H9 (cell line): ENCODE measurements around the gene CDC42EP5. TPM values are rescaled to one million over a fixed set of nuclear protein-coding genes. Genes with fewer than 3 reads are reported as not detected.

Source experiments
- DNase-seq: peaks from one replicate; pipeline ENCODE4 v3.0.0-alpha.2; 2017
- H2AFZ ChIP-seq: one replicate; pipeline ENCODE4 v1.6.1; 2013; ENCODE audit warnings: mild to moderate bottlenecking, low read length, control low read depth, moderate library complexity
- H2AK5ac ChIP-seq: 2 replicates; pipeline ENCODE4 v1.6.1; 2013; ENCODE audit warnings: low read length, control low read depth, mixed read lengths; ENCODE audit not compliant: insufficient read length
- H2BK120ac ChIP-seq: one replicate; pipeline ENCODE4 v1.6.1; 2013; ENCODE audit warnings: low read depth, mild to moderate bottlenecking, low read length, control low read depth, inconsistent platforms; ENCODE audit not compliant: poor library complexity, severe bottlenecking
- H2BK12ac ChIP-seq: 2 replicates; pipeline ENCODE4 v1.6.1; 2013; ENCODE audit warnings: low read length, control low read depth, mixed read lengths, low read depth; ENCODE audit not compliant: insufficient read length
- H2BK15ac ChIP-seq: 2 replicates; pipeline ENCODE4 v1.6.1; 2013; ENCODE audit warnings: low read depth, low read length, control low read depth
- H2BK20ac ChIP-seq: one replicate; pipeline ENCODE4 v1.6.1; 2013; ENCODE audit warnings: low read depth, mild to moderate bottlenecking, low read length, control low read depth, inconsistent platforms; ENCODE audit not compliant: poor library complexity, severe bottlenecking
- H2BK5ac ChIP-seq: 2 replicates; pipeline ENCODE4 v1.6.1; 2013; ENCODE audit warnings: low read length, control low read depth, mixed read lengths; ENCODE audit not compliant: insufficient read length
- H3K14ac ChIP-seq: 2 replicates; pipeline ENCODE4 v1.6.1; 2013; ENCODE audit warnings: low read length, control low read depth; ENCODE audit not compliant: insufficient read depth
- H3K18ac ChIP-seq: 2 replicates; pipeline ENCODE4 v1.6.1; 2013; ENCODE audit warnings: low read depth, mild to moderate bottlenecking, mixed read lengths, low read length, control low read depth; ENCODE audit not compliant: insufficient read length
- H3K23ac ChIP-seq: 2 replicates; pipeline ENCODE4 v1.6.1; 2013; ENCODE audit warnings: low read length, control low read depth, mixed read lengths, low read depth; ENCODE audit not compliant: insufficient read length
- H3K23me2 ChIP-seq: 2 replicates; pipeline ENCODE4 v1.6.1; 2013; ENCODE audit warnings: low read depth, mild to moderate bottlenecking, mixed read lengths, low read length, control low read depth; ENCODE audit not compliant: insufficient read length, poor library complexity, severe bottlenecking
- H3K27ac ChIP-seq: 2 replicates; pipeline ENCODE4 v1.5.1; 2013; ENCODE audit warnings: low read length, control low read depth, mixed read lengths, low read depth; ENCODE audit not compliant: insufficient read length
- H3K27me3 ChIP-seq: 2 replicates; pipeline ENCODE4 v1.6.1; 2013; ENCODE audit warnings: low read length, control low read depth, inconsistent platforms; ENCODE audit not compliant: insufficient read depth
- H3K4ac ChIP-seq: 2 replicates; pipeline ENCODE4 v1.6.1; 2013; ENCODE audit warnings: low read depth, mild to moderate bottlenecking, control low read depth, inconsistent platforms, low read length, moderate library complexity
- H3K4me1 ChIP-seq: 2 replicates; pipeline ENCODE4 v1.6.1; 2013; ENCODE audit warnings: low read length, control low read depth, inconsistent platforms; ENCODE audit not compliant: insufficient read depth
- H3K4me2 ChIP-seq: 2 replicates; pipeline ENCODE4 v1.6.1; 2013; ENCODE audit warnings: low read length, control low read depth, mixed read lengths; ENCODE audit not compliant: insufficient read length, insufficient read depth
- H3K56ac ChIP-seq: 2 replicates; pipeline ENCODE4 v1.6.1; 2013; ENCODE audit warnings: low read depth, mild to moderate bottlenecking, mixed read lengths, low read length, control low read depth; ENCODE audit not compliant: insufficient read length
- H3K79me1 ChIP-seq: 2 replicates; pipeline ENCODE4 v1.6.1; 2013; ENCODE audit warnings: low read depth, mild to moderate bottlenecking, moderate library complexity, low read length, control low read depth, inconsistent platforms; ENCODE audit not compliant: insufficient read depth, poor library complexity, severe bottlenecking
- H3K79me2 ChIP-seq: 2 replicates; pipeline ENCODE4 v1.6.1; 2013; ENCODE audit warnings: low read length, control low read depth, inconsistent platforms; ENCODE audit not compliant: insufficient read depth
- H3K9ac ChIP-seq: 2 replicates; pipeline ENCODE4 v1.6.1; 2013; ENCODE audit warnings: low read length, control low read depth, mixed read lengths; ENCODE audit not compliant: insufficient read length; ENCODE audit errors: extremely low read depth
- H3K9me3 ChIP-seq: one replicate; pipeline ENCODE4 v1.6.1; 2013; ENCODE audit warnings: low read depth, low read length, inconsistent platforms; ENCODE audit not compliant: control insufficient read depth
- H3T11ph ChIP-seq: one replicate; pipeline ENCODE4 v1.6.1; 2013; ENCODE audit warnings: mild to moderate bottlenecking, low read length, control low read depth, inconsistent platforms
- H4K20me1 ChIP-seq: one replicate; pipeline ENCODE4 v1.6.1; 2013; ENCODE audit not compliant: control insufficient read depth, insufficient read length, insufficient read depth
- H4K5ac ChIP-seq: 2 replicates; pipeline ENCODE4 v1.6.1; 2013; ENCODE audit warnings: low read depth, mild to moderate bottlenecking, mixed read lengths, low read length, control low read depth; ENCODE audit not compliant: insufficient read length
- H4K8ac ChIP-seq: replicated peaks from 2 replicates; pipeline ENCODE4 v1.6.1; 2013; ENCODE audit warnings: low read length, control low read depth, mixed read lengths, low read depth; ENCODE audit not compliant: insufficient read length
- H4K91ac ChIP-seq: 2 replicates; pipeline ENCODE4 v1.6.1; 2013; ENCODE audit warnings: low read depth, mild to moderate bottlenecking, moderate library complexity, mixed read lengths, low read length, control low read depth; ENCODE audit not compliant: insufficient read length
- H3K27ac Mint-ChIP-seq, 3 experiments: 2 replicates in 2 of 3; 3 replicates in 1 of 3; pipeline ENCODE4 v1.8.0; 2020 to 2021; ENCODE audit warnings: mixed read lengths in 3 of 3, mild to moderate bottlenecking in 1 of 3, moderate library complexity in 1 of 3
- H3K27me3 Mint-ChIP-seq: 2 replicates; pipeline ENCODE4 v1.8.0; 2021; ENCODE audit warnings: low read depth, mild to moderate bottlenecking, moderate library complexity, mixed read lengths
- H3K36me3 Mint-ChIP-seq, 3 experiments: 2 replicates in 2 of 3; 3 replicates in 1 of 3; pipeline ENCODE4 v1.8.0; 2020 to 2021; ENCODE audit warnings: low read depth in 3 of 3, mixed read lengths in 3 of 3; ENCODE audit not compliant: insufficient read depth in 1 of 3
- H3K4me1 Mint-ChIP-seq, 2 experiments: 2 replicates each; pipeline ENCODE4 v1.8.0; 2020; ENCODE audit warnings: mixed read lengths in 2 of 2
- H3K4me3 Mint-ChIP-seq, 2 experiments: 2 replicates in 1 of 2; 3 replicates in 1 of 2; pipeline ENCODE4 v1.8.0; 2020 to 2021; ENCODE audit warnings: mild to moderate bottlenecking in 2 of 2, mixed read lengths in 2 of 2, moderate library complexity in 1 of 2
- H3K9me3 Mint-ChIP-seq, 2 experiments: 2 replicates in 1 of 2; 3 replicates in 1 of 2; pipeline ENCODE4 v1.8.0; 2020; ENCODE audit warnings: mild to moderate bottlenecking in 2 of 2, mixed read lengths in 2 of 2, moderate library complexity in 1 of 2
- CTCF ChIP-seq: fragments of 200-600 bp; sonication (generic); conservative IDR thresholded peaks from 3 replicates; pipeline ENCODE4 v1.8.0; 2021; ENCODE audit warnings: antibody characterized with exemption, mild to moderate bottlenecking
- WGBS: extraction: QIAGEN DNeasy Blood & Tissue Kit; methylation state at CpG from one replicate; pipeline ENCODE4 v1.1.7; 2013; ENCODE audit warnings: missing lambda C conversion rate, low lambda C conversion rate, mixed read lengths; ENCODE audit not compliant: insufficient read length; ENCODE audit errors: extremely low coverage; 5-methylcytosine and 5-hydroxymethylcytosine counted together
- total RNA-seq: library from RNA; stranded (reverse); gene quantifications from 2 replicates; pipeline ENCODE4 v1.2.1, GENCODE V29; 2021

Gene CDC42EP5
- total RNA-seq, 1 experiment from 2014 or later = 1.6 TPM

- H2BK15ac ChIP-seq = no peak overlapping the region
- H3K27me3 ChIP-seq = no peaks in the 10 kb centered on the region
- Mint-ChIP-seq H3K4me3 (no peak overlapping the region), H3K36me3 (peaks cover 0 to 5% (median 0%) of the 10 kb centered on the region in 3 experiments; a peak in 1 of 7 replicates), H3K27ac (no peak overlapping the region), H3K27me3 (peaks cover 8% of the 10 kb centered on the region), H3K4me1 (peaks cover 4 to 5% of the 10 kb centered on the region in 2 experiments; a peak in 3 of 4 replicates), H3K9me3 (peaks cover 13 to 48% of the 10 kb centered on the region in 2 experiments)
- no peak overlapping the region for H2BK20ac ChIP-seq
- no peak overlapping the region for H3K27ac ChIP-seq
- no peak overlapping the region for H2AFZ ChIP-seq
- no peak overlapping the region for H3K14ac ChIP-seq
- no peak overlapping the region for H2BK120ac ChIP-seq
- H2BK12ac ChIP-seq = no peak overlapping the region
- no peak overlapping the region for H2BK5ac ChIP-seq
- no peak for DNase-seq
- H3K56ac ChIP-seq = no peak overlapping the region
- no peak overlapping the region for H3K18ac ChIP-seq
- H3K23ac ChIP-seq = no peak overlapping the region
- no peak overlapping the region for H3K4me2 ChIP-seq
- no peak overlapping the region for H4K8ac ChIP-seq
- TF ChIP-seq CTCF = no peak
- no peak overlapping the region for H3T11ph ChIP-seq
- H3K4me1 ChIP-seq = no peaks in the 10 kb centered on the region; the same call in 1 of the 2 replicates
- no peaks in the 10 kb centered on the region for H3K23me2 ChIP-seq
- H4K20me1 ChIP-seq = no peaks in the 10 kb centered on the region
- no peak overlapping the region for H2AK5ac ChIP-seq
- no peak overlapping the region for H4K91ac ChIP-seq
- no peak overlapping the region for H3K4ac ChIP-seq
- no peaks in the 10 kb centered on the region for H3K9me3 ChIP-seq
- no peaks in the 10 kb centered on the region for H3K79me1 ChIP-seq
- H3K79me2 ChIP-seq = no peaks in the 10 kb centered on the region
- H4K5ac ChIP-seq = no peak overlapping the region
- no peak overlapping the region for H3K9ac ChIP-seq
- no CpG with 5 or more reads among the region's 3 CpGs for WGBS
Observed at GRCh38 chr19:54482889-54483288, 9.8 kb upstream of the CDC42EP5 start.
